PC-9 (cell line): Measurements from ENCODE around the gene LAMA5. TPM values are rescaled to one million over a fixed set of nuclear protein-coding genes. Genes with fewer than 3 reads are reported as not detected.

Source experiments
- BruUV-seq: library from RNA; stranded (reverse); fragments of 400-500 nt; replicated peaks from 2 replicates; lab custom pipeline; 2021; lab: Mats Ljungman, UMichigan
- CTCF ChIA-PET: fragments of 300-600 bp; sonication (Branson Sonifier 250); formaldehyde crosslinking; loops from one replicate; lab custom pipeline; 2022; ENCODE audit warnings: antibody characterized with exemption; lab: Charles Lee
- POLR2A ChIA-PET: fragments of 300-600 bp; sonication (Branson Sonifier 250); formaldehyde crosslinking; loops from one replicate; lab custom pipeline; 2022; ENCODE audit warnings: antibody characterized with exemption; ENCODE audit not compliant: unreplicated experiment; lab: Charles Lee
- DNase-seq, 2 experiments: peaks; one replicate each; pipeline versions ENCODE4 v3.0.0 to v3.0.0-alpha.2; 2015 to 2022; ENCODE audit warnings: mixed read lengths in 1 of 2
- H2AFZ ChIP-seq: fragments of 200-600 bp; sonication (generic); 2 replicates; pipeline ENCODE4 v1.8.1; 2017; ENCODE audit warnings: antibody characterized with exemption
- H3F3A ChIP-seq: fragments of 200-600 bp; sonication (generic); 2 replicates; pipeline ENCODE4 v1.8.1; 2017; ENCODE audit warnings: antibody characterized with exemption, mild to moderate bottlenecking, low read depth; ENCODE audit not compliant: insufficient read depth
- H3K27ac ChIP-seq: fragments of 200-600 bp; sonication (generic); 2 replicates; pipeline ENCODE4 v1.6.1; 2016; ENCODE audit warnings: mixed run types
- H3K27me3 ChIP-seq: fragments of 200-600 bp; sonication (generic); 2 replicates; pipeline ENCODE4 v1.6.1; 2016; ENCODE audit warnings: low read depth, mixed run types; ENCODE audit not compliant: insufficient read depth
- H3K36me3 ChIP-seq: fragments of 200-600 bp; sonication (generic); 2 replicates; pipeline ENCODE4 v1.6.1; 2016; ENCODE audit warnings: low read depth, mixed run types
- H3K4me1 ChIP-seq: fragments of 200-600 bp; sonication (generic); replicated peaks from 2 replicates; pipeline ENCODE4 v1.6.1; 2016; ENCODE audit warnings: mixed run types; ENCODE audit not compliant: insufficient read depth
- H3K4me2 ChIP-seq: fragments of 200-600 bp; sonication (generic); 2 replicates; pipeline ENCODE4 v1.6.1; 2017; ENCODE audit warnings: mixed run types
- H3K4me3 ChIP-seq: fragments of 200-600 bp; sonication (generic); 2 replicates; pipeline ENCODE4 v1.6.1; 2016; ENCODE audit warnings: mixed run types
- H3K79me2 ChIP-seq: fragments of 200-600 bp; sonication (generic); 2 replicates; pipeline ENCODE4 v1.6.1; 2017; ENCODE audit warnings: low read depth, mixed run types
- H3K9me2 ChIP-seq: fragments of 200-600 bp; sonication (generic); 2 replicates; pipeline ENCODE4 v1.8.1; 2017; ENCODE audit warnings: mild to moderate bottlenecking; ENCODE audit not compliant: insufficient read depth
- H3K9me3 ChIP-seq: fragments of 200-600 bp; sonication (generic); 2 replicates; pipeline ENCODE4 v1.8.1; 2016; ENCODE audit warnings: low read depth; ENCODE audit not compliant: insufficient read depth
- H4K20me1 ChIP-seq: fragments of 200-600 bp; sonication (generic); 2 replicates; pipeline ENCODE4 v1.8.1; 2017; ENCODE audit not compliant: insufficient read depth
- EZH2 ChIP-seq: fragments of 200-600 bp; sonication (generic); IDR thresholded peaks from 2 replicates; pipeline ENCODE4 v1.8.0; 2017; ENCODE audit warnings: antibody characterized with exemption, low read depth
- intact Hi-C: fragments of 100-400 bp; cut with micrococcal nuclease; formaldehyde crosslinking; loops from one replicate; pipeline ENCODE4 v1.10.0; 2022; ENCODE audit not compliant: unreplicated experiment
- total RNA-seq: library from RNA; stranded (reverse); gene quantifications from 2 replicates; pipeline ENCODE4 v1.2.3, GENCODE V29; 2021
- TF ChIP-seq, protein P1 (sequence below): fragments of 200-600 bp; sonication (generic); conservative IDR thresholded peaks from 2 replicates; pipeline ENCODE4 v1.6.1; 2017; ENCODE audit warnings: mixed run types, antibody characterized with exemption, mild to moderate bottlenecking, moderate library complexity

LAMA5 gene
- total RNA-seq, 1 experiment from 2014 or later, result 700 TPM

DNA sequence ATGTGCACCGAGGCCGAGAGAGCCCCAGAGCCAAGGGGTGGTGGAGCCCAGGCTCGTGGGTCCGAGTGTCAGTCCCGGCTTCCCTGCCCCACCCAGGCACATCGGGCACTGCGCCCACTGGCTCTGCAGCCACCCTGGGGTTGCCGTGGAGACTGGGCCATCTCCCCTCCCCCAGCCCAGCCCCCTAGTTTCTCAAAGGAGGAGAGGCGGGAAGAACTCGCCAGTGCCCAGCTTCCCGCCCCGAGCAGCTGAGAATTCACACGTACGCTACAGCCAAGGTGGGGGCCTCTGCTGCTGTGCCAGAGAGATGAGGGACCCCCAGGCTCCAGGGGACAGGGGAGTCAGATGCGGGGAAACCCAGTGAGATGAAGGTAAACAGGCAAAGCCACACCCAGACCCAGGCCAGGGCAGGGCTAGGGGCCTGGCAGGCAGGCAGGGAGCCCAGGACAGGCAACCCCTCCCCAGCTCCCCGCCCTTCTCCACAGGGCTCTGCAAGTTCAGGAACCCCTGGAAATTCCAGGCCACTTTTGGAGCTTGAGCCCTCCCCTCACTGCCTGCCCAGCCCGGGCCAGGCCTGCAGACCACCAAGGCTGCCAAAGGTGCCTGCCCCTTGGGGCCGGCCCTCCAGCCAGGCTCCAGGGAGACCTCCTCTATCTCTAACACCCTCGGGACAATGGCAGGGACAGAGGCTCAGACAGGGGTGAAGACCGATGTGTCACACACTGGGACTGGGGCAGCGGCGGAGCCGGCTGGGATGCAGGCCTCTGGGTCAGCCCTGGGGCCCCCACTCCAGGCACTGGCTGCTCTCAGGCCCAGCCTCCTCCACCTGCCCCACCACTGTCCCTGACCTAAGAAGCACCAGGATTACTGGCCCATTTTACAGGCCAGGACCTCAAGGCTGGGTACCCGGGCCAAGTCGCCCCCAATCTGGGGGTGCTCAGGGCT lies 6.0 kb downstream of the LAMA5 start:
- peak overlapping the region; percentile 92 for H3K27ac ChIP-seq
- intact Hi-C loops, result no loop called here
- H3K79me2 ChIP-seq, result peaks cover 85% of the 10 kb centered on the region
- H3K4me2 ChIP-seq, result peak overlapping the region; percentile 96
- ChIA-PET CTCF (no interaction called here), POLR2A (interaction anchor here (0.6 to 2.3 kb wide), 3 partner anchors 11 to 33 kb away, joined by 5 to 21 read pairs (median 5); no protein-coding TSS in a partner anchor)
- H3K4me1 ChIP-seq, result peaks cover 74% of the 10 kb centered on the region
- no peak overlapping the region for H2AFZ ChIP-seq
- peaks cover 26% of the 10 kb centered on the region for H4K20me1 ChIP-seq
- H3K9me2 ChIP-seq, result no peaks in the 10 kb centered on the region
- TF ChIP-seq, protein P1, sequence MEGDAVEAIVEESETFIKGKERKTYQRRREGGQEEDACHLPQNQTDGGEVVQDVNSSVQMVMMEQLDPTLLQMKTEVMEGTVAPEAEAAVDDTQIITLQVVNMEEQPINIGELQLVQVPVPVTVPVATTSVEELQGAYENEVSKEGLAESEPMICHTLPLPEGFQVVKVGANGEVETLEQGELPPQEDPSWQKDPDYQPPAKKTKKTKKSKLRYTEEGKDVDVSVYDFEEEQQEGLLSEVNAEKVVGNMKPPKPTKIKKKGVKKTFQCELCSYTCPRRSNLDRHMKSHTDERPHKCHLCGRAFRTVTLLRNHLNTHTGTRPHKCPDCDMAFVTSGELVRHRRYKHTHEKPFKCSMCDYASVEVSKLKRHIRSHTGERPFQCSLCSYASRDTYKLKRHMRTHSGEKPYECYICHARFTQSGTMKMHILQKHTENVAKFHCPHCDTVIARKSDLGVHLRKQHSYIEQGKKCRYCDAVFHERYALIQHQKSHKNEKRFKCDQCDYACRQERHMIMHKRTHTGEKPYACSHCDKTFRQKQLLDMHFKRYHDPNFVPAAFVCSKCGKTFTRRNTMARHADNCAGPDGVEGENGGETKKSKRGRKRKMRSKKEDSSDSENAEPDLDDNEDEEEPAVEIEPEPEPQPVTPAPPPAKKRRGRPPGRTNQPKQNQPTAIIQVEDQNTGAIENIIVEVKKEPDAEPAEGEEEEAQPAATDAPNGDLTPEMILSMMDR, result no peak
- no peak for TF ChIP-seq EZH2
- DNase-seq, result peak; percentile 70 to 89
- 0 out of 2 replicates have a peak, but pooled peaks cover 5% of the 10 kb centered on the region for H3K36me3 ChIP-seq
- peak overlapping the region; percentile 78 for H3K4me3 ChIP-seq
- no TSS peak for BruUV-seq
- H3K9me3 ChIP-seq, result no peaks in the 10 kb centered on the region
- H3F3A ChIP-seq, result peaks cover 67% of the 10 kb centered on the region
- H3K27me3 ChIP-seq, result no peaks in the 10 kb centered on the region

DNA sequence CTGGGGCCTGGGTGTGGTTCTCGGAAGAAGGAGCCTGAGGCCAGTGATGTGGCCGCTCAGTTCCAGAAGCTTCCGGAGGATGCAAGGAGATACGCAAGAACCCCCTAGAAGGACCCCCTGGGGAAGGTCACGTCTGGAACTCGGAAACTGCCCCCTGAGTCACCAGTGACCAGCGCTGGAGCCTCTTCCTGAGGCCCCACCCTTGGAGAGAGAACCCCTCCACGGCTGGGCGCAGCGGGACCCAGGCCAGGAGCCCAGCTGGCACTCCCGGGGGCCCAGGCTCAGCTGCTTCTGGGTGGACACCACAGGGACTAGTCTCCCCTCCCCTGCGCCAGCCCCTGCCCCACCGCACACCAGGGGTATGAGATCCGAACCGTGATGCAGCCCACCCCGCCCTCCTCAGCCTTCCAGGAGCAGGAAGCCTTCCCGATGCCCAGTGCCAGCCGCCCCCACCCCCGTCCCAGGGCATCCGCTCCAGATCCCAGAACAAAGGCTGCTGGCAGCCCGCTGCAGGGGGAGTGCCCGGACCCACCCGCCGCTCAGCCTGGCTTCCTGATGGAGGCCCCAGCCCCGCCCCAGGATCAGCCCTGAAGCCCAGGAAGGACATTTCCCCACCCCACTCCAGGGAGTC lies 7.5 kb downstream of the LAMA5 start:
- peaks cover 85% of the 10 kb centered on the region for H3K79me2 ChIP-seq

More for the DNA sequence above, 7.5 kb downstream of the LAMA5 start:
- intact Hi-C loops, result loop anchor here (1.0 to 5.0 kb wide), 6 partner anchors 9 to 263 kb away; partner anchors contain the start of genes ADRM1, PSMA7 and SS18L1
- POLR2A ChIA-PET, result interaction anchor here (0.7 to 2.4 kb wide), 5 partner anchors 10 to 1178 kb away, joined by 3 to 26 read pairs (median 7); no protein-coding TSS in a partner anchor
- peak overlapping the region; percentile 86 for H3K27ac ChIP-seq
- H3K9me3 ChIP-seq, result no peaks in the 10 kb centered on the region
- peaks cover 89% of the 10 kb centered on the region for H3K4me1 ChIP-seq
- peaks cover 19% of the 10 kb centered on the region for H4K20me1 ChIP-seq
- CTCF ChIA-PET, result interaction anchor here (1.0 to 1.1 kb wide), 3 partner anchors 10 to 23 kb away, joined by 3 to 8 read pairs (median 4); no protein-coding TSS in a partner anchor
- peak overlapping the region; percentile 55; the same call in 1 of the 2 replicates for H3K4me3 ChIP-seq
- 0 out of 2 replicates have a peak, but pooled peaks cover under 1% of the 10 kb centered on the region for H3K36me3 ChIP-seq
- H3K27me3 ChIP-seq, result no peaks in the 10 kb centered on the region
- DNase-seq, result peak in 1 of 2 experiments; percentile 99
- TF ChIP-seq, protein P1, result no peak
- TF ChIP-seq EZH2, result no peak
- peaks cover 74% of the 10 kb centered on the region for H3F3A ChIP-seq
- peak overlapping the region; percentile 91 for H3K4me2 ChIP-seq
- H3K9me2 ChIP-seq, result no peaks in the 10 kb centered on the region
- no TSS peak for BruUV-seq
- H2AFZ ChIP-seq, result no peak overlapping the region
